ENCODE data around the gene PFDN6. TPM values are rescaled to one million over a fixed set of nuclear protein-coding genes. Genes with fewer than 3 reads are reported as not detected.

PFDN6 gene
- total RNA-seq, 1 donor from 2014 or later, result 64.5 TPM

DNA sequence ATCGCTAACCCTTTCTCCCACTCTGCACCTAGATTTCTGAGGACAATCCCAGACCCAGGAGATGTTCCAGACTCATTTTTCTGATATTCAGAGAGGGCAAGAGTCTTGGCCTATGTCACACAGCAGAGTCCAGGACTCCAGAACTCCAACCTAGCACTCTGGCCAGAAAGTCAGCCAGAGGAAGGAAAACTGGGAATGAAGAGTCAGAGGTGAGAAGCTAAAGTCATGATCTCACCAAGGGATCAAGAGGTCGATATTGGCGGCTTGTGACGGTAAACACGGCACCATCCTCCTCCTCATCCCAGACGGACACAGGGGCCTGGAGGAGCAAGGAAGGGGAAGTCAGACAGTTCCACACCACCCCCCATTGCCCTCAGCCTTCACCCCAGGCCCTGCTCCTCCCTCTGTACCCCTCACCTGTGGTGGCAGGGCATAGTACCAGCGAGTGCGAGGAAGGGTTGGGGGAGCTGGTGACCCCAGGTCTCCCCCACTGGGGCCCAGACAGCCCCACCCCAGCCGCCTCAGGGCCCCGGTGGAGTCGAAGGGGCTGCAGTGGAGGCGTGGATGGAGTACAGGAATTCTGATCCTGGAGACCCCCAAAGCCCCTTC, 7.5 kb downstream of the PFDN6 start:
- TF ChIP-seq, protein P1, sequence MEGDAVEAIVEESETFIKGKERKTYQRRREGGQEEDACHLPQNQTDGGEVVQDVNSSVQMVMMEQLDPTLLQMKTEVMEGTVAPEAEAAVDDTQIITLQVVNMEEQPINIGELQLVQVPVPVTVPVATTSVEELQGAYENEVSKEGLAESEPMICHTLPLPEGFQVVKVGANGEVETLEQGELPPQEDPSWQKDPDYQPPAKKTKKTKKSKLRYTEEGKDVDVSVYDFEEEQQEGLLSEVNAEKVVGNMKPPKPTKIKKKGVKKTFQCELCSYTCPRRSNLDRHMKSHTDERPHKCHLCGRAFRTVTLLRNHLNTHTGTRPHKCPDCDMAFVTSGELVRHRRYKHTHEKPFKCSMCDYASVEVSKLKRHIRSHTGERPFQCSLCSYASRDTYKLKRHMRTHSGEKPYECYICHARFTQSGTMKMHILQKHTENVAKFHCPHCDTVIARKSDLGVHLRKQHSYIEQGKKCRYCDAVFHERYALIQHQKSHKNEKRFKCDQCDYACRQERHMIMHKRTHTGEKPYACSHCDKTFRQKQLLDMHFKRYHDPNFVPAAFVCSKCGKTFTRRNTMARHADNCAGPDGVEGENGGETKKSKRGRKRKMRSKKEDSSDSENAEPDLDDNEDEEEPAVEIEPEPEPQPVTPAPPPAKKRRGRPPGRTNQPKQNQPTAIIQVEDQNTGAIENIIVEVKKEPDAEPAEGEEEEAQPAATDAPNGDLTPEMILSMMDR (IDR thresholded peaks at IDR 0.05; ENCODE audit: insufficient read depth, low read length, severe bottlenecking), result no peak
- peak overlapping the region; percentile 90 for H3K4me3 ChIP-seq (ENCODE audit: low read depth, low read length)
- peaks cover 24% of the 10 kb centered on the region for H3K36me3 ChIP-seq (ENCODE audit: control insufficient read depth, insufficient read depth, low read length)
- FAIRE-seq (no peak), DNase-seq (ENCODE audit: low read depth) (no peak)
- H3K27me3 ChIP-seq (ENCODE audit: control insufficient read depth, insufficient read depth, low read length), result no peaks in the 10 kb centered on the region

DNA sequence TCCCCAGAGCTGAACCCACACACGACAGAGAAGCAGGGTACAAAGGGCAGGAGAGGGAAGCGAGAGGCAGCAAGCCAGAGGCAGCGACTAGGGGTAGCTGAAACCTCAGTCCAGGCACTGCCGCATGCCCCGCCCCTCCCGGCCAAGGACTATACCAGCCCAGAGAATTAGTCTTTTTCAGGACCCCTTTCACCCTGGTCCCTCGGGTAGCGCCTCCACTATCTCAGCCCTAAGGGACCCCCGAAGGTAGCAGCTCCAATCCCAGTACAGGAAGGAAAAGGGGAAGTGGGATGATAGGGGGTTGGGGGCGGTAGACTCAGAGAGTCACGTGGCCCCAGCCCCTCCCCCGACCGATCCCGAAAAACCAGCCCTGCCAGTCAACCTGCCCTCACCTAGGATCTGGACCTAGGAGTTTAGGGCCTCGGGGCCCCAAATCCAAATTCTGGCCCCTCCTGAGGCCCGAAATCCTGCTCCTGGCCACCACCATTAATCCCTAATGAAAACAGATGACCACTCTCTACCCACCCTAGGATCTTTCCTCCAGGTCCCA, 8.1 kb downstream of the PFDN6 start:
- Histone ChIP-seq H3K27me3 (ENCODE audit: control insufficient read depth, insufficient read depth, low read length) (no peaks in the 10 kb centered on the region), H3K36me3 (ENCODE audit: control insufficient read depth, insufficient read depth, low read length) (peaks cover 24% of the 10 kb centered on the region), H3K4me3 (ENCODE audit: low read depth, low read length) (peak overlapping the region; percentile 90)
- FAIRE-seq (no peak), DNase-seq (ENCODE audit: low read depth) (peak; percentile 65)
- TF ChIP-seq, protein P1 (IDR thresholded peaks at IDR 0.05; ENCODE audit: insufficient read depth, low read length, severe bottlenecking), result no peak

DNA sequence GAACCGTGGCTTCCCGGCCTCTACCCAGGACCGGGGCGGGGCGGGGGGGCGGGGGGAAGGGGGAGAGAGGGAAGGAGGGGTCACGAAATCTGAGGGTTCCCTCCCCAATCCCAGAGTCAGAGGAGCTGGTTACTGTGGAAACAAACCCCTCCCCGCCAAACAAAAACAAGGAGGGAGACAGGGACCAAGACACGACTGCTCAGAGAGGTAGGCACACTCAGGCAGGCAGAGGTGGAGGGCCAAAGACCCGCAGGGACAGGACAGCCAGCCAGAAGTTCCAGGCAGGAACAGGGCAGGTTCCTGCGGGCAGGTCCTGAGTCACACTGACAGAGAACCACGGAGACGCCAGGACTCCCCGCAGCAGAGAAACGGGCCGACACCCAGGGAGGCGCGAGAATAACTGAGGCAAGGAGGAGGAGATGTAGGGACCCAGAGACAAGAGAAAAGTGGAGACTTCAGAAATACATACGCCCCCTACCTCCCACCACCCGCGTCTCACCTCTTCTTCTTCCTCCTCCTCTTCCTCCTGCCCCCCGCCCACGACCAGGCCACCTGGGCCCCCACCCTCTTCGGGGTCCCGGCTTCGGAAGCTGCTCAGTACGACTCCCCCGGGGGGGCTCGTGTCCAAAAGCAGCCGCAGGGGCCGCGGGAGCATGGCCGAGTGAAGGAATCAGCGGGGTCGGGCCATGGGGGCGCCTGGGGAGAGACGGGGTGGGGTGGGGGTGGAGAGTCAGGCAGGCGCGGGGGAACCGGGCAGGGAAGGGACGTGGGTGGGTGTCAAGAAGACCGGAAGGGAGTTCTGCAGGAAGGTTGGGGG, 8.8 kb downstream of the PFDN6 start:
- H3K4me3 ChIP-seq (ENCODE audit: low read depth, low read length), result peak overlapping the region; percentile 90
- TF ChIP-seq, protein P1 (IDR thresholded peaks at IDR 0.05; ENCODE audit: insufficient read depth, low read length, severe bottlenecking), result no peak
- DNase-seq (ENCODE audit: low read depth) (peak; percentile 93), FAIRE-seq (no peak)
- no peaks in the 10 kb centered on the region for H3K27me3 ChIP-seq (ENCODE audit: control insufficient read depth, insufficient read depth, low read length)
- H3K36me3 ChIP-seq (ENCODE audit: control insufficient read depth, insufficient read depth, low read length), result peaks cover 23% of the 10 kb centered on the region

DNA sequence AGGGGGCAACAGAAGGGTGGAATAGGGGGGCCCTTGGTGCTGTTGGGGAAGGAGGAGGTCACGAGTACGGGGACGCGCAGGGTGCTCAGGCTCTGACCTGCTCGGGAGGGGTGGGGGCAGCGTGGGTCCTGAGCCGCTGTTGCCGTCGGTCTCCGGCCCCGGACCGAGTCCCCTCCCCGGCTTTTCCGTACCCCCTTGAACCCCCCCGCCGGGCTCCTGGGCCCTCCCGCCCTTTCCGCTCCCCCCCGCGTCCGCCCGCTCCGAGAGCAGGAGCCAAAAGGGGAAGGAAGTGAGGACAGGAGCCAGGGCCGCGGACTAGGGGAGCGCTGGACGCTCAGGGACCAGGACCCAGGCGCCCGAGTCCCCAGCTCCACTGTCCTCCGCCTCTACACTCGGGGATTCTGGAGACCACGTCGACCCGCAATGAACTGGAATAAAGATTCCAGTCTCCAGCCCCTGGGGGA, 9.4 kb downstream of the PFDN6 start, which contains the start of gene RGL2:
Gene RGL2 (minus strand): TSS at position 170 of the 464 bp plus-strand sequence. CDS start 332 bp downstream, outside the sequence.
- DNase-seq (ENCODE audit: low read depth), result peak; percentile 32
- no peaks in the 10 kb centered on the region for H3K27me3 ChIP-seq (ENCODE audit: control insufficient read depth, insufficient read depth, low read length)
- H3K36me3 ChIP-seq (ENCODE audit: control insufficient read depth, insufficient read depth, low read length), result peaks cover 18% of the 10 kb centered on the region
- peak within 1 kb of the TSS; percentile 90 for H3K4me3 ChIP-seq (ENCODE audit: low read depth, low read length)
- TF ChIP-seq, protein P1 (IDR thresholded peaks at IDR 0.05; ENCODE audit: insufficient read depth, low read length, severe bottlenecking), result no peak
- FAIRE-seq, result no peak

DNA sequence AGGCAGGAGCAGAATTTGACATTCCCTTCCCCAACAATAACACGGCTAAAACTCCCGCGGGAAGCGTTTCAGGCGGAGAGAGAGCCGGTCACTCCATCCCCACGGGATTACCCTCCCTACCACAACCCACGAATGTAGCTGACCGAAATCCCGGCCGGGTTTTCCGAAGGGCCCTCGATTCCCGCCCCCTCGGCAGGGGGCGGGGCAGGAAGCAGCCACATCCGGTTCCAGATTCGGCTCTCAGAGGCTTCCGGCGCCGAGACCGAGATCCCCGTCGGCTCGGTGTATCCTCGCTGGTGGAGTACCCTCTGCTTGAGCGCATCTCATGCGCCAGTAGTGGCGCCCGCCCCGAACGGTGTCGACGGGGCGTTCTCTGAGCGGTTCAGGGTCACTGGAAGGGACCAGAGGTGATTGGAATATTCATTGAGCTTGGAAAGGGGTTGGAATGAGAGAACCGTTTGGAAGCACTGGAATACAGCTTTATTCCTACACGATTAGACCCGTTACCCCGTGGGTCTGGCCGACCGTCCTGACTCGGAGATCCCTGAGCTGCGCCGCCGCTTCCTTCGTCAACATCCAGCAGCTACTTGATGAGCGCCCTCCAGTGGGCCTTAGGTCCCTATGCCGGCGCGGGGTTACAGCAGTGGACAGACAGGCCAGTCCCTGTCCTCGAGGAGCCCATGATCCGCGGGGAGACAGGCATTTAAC, 10.0 kb downstream of the PFDN6 start:
- peak; percentile 75 for DNase-seq (ENCODE audit: low read depth)
- H3K36me3 ChIP-seq (ENCODE audit: control insufficient read depth, insufficient read depth, low read length), result peaks cover 21% of the 10 kb centered on the region
- TF ChIP-seq, protein P1 (IDR thresholded peaks at IDR 0.05; ENCODE audit: insufficient read depth, low read length, severe bottlenecking), result peak; percentile 87
- H3K27me3 ChIP-seq (ENCODE audit: control insufficient read depth, insufficient read depth, low read length), result no peaks in the 10 kb centered on the region
- FAIRE-seq, result no peak
- H3K4me3 ChIP-seq (ENCODE audit: low read depth, low read length), result peak overlapping the region; percentile 90
